ENCODE results near the gene SHB. TPM values are rescaled to one million over a fixed set of nuclear protein-coding genes. Genes with fewer than 3 reads are reported as not detected.

Gene SHB
- total and polyA plus RNA-seq, 2 of the 8 experiments (the other 6 are each of a cell fraction or from before 2014, with no cell fraction given), result 4.1 to 12.6 TPM

DNA sequence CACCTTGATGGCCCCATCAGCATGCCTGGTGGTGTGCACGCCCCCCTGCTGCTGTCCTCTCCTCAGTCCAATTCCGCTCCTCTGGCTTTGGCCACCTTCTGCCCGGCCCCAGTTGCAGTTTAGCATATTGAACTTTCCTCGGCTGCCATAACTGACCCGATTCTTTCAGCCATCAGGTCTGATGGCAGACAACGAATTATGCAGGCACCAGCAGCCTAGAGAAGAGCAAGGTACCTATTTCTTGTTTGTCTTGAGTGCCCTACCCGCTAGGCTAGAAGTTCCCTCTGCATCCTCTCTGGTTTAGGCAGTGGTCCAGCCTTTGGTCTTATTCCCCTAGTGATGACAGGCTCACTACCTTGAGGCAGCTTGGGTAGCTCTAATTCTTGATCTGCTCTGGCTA, 122.1 kb downstream of the SHB start:
- no peak overlapping the region for H2BK20ac ChIP-seq (ENCODE audit: low read length)
- H3K14ac ChIP-seq (ENCODE audit: insufficient read length), result no peak overlapping the region
- H2BK120ac ChIP-seq (replicated peaks; ENCODE audit: low read depth, low read length), result no peak overlapping the region
- POLR2A ChIA-PET (ENCODE audit: partially characterized antibody), result no interaction called here
- H2BK12ac ChIP-seq (ENCODE audit: low read depth, low read length), result no peak overlapping the region
- H3K4ac ChIP-seq (replicated peaks; ENCODE audit: insufficient read length, low read depth, low read length), result no peak overlapping the region
- H2AK5ac ChIP-seq (ENCODE audit: low read depth, low read length), result no peak overlapping the region
- no peak overlapping the region for H3K4me2 ChIP-seq (ENCODE audit: insufficient read depth in 1 of 2, low read depth in 2 of 2, low read length in 2 of 2)
- WGBS, 2 experiments (ENCODE audit: extremely low coverage in 1 of 2, insufficient coverage in 1 of 2, insufficient read length in 1 of 2, insufficient replicate concordance in 2 of 2, low coverage in 1 of 2, low lambda C conversion rate in 2 of 2, missing lambda C conversion rate in 1 of 2), result 79% methylated on average over 7 of the region's 7 CpGs; no CpG with 5 or more reads in 1 of the 2 experiments
- H3K79me2 ChIP-seq (ENCODE audit: control insufficient read depth in 1 of 2, insufficient read depth in 2 of 2, low read length in 2 of 2), result no peaks in the 10 kb centered on the region
- CTCF ChIA-PET (ENCODE audit: partially characterized antibody), result interaction anchor here (0.8 to 1.4 kb wide), 4 partner anchors 9 to 141 kb away, joined by 3 to 8 read pairs (median 3); no protein-coding TSS in a partner anchor
- H3K18ac ChIP-seq (ENCODE audit: extremely low read depth, low read length), result no peak overlapping the region
- H4K5ac ChIP-seq (ENCODE audit: insufficient read length, low read depth, low read length), result no peak overlapping the region
- H3K4me3 ChIP-seq (ENCODE audit: extremely low read depth in 1 of 4, insufficient read depth in 2 of 4, low read depth in 3 of 4, low read length in 4 of 4), result no peak overlapping the region
- H4K91ac ChIP-seq (replicated peaks; ENCODE audit: insufficient read length, low read length), result no peak overlapping the region
- no peak overlapping the region for H3K9ac ChIP-seq (replicated peaks in 1 of 4; ENCODE audit: extremely low read depth in 1 of 4, low read depth in 3 of 4, low read length in 3 of 4)
- H4K20me1 ChIP-seq (replicated peaks in 1 of 2; ENCODE audit: control insufficient read depth in 1 of 2, insufficient read depth in 2 of 2, low read length in 2 of 2), result peaks cover 2% of the 10 kb centered on the region in 2 experiments
- peaks cover 6 to 25% (median 14%) of the 10 kb centered on the region in 4 experiments for H3K4me1 ChIP-seq (replicated peaks in 1 of 4; ENCODE audit: control insufficient read depth in 3 of 4, insufficient read depth in 4 of 4, low read length in 3 of 4)
- peaks cover 0 to 14% (median under 1%) of the 10 kb centered on the region in 4 experiments; a peak in 4 of 8 replicates for H3K36me3 ChIP-seq (ENCODE audit: control insufficient read depth in 2 of 4, insufficient read depth in 4 of 4, low read length in 3 of 4)
- H3K27ac ChIP-seq (ENCODE audit: low read depth, low read length), result no peak overlapping the region
- H3K9me3 ChIP-seq (ENCODE audit: insufficient read depth in 2 of 2, low read depth in 1 of 2, low read length in 1 of 2), result no peaks in the 10 kb centered on the region
- H3K56ac ChIP-seq (replicated peaks; ENCODE audit: insufficient read length, low read depth, low read length), result no peak overlapping the region
- no peaks in the 10 kb centered on the region for H3K79me1 ChIP-seq (ENCODE audit: low read depth, low read length)
- no peak overlapping the region for H2BK15ac ChIP-seq (ENCODE audit: low read length)
- H3K23ac ChIP-seq (ENCODE audit: insufficient read length), result no peak overlapping the region
- H4K8ac ChIP-seq (ENCODE audit: extremely low read depth, insufficient read depth, low read length), result no peak overlapping the region
- H3K23me2 ChIP-seq (ENCODE audit: low read depth, low read length), result 0 out of 2 replicates have a peak, but pooled peaks cover 2% of the 10 kb centered on the region
- DNase-seq (ENCODE audit: low read depth in 1 of 2, low spot score in 2 of 2) (no peak), FAIRE-seq (no peak)
- no peak overlapping the region for H2BK5ac ChIP-seq (ENCODE audit: low read depth, low read length)
- H2AFZ ChIP-seq (ENCODE audit: low read length), result no peak overlapping the region
- no peaks in the 10 kb centered on the region for H3K27me3 ChIP-seq (replicated peaks in 1 of 4; ENCODE audit: control insufficient read depth in 3 of 4, extremely low read depth in 1 of 4, insufficient read depth in 3 of 4, low read length in 3 of 4)
